Aorta (tissue), 5 donors: ENCODE data around the gene TDRD12. TPM values are rescaled to one million over a fixed set of nuclear protein-coding genes. Genes with fewer than 3 reads are reported as not detected.
"Not testable (repeated sequence)": the region's sequence is repeated elsewhere in the genome, so short reads cannot be mapped to it uniquely, and the experiment has no call there.

Source experiments
- ATAC-seq: fragments of 200-7000 bp; cut with Tn5 transposase; one replicate; pipeline ENCODE4 v1.9.1; 2022; ENCODE audit warnings: moderate library complexity; ENCODE audit not compliant: low FRiP score
- DNase-seq, 2 donors: peaks; one replicate each; pipeline ENCODE4 v3.0.0-alpha.2; 2020
- H3K27ac ChIP-seq, 2 donors: one replicate each; pipeline ENCODE4 v1.5.1; 2013; ENCODE audit warnings: low read length in 2 of 2, mild to moderate bottlenecking in 2 of 2, moderate library complexity in 2 of 2, control low read depth in 1 of 2, inconsistent platforms in 1 of 2, low read depth in 1 of 2
- H3K27me3 ChIP-seq, 2 donors: one replicate each; pipeline ENCODE4 v1.6.1; 2013; ENCODE audit warnings: control low read depth in 1 of 2, low read length in 1 of 2, mild to moderate bottlenecking in 1 of 2, moderate library complexity in 1 of 2; ENCODE audit not compliant: insufficient read depth in 2 of 2, control insufficient read depth in 1 of 2
- H3K36me3 ChIP-seq, 2 donors: one replicate each; pipeline ENCODE4 v1.6.1; 2013; ENCODE audit warnings: control low read depth in 1 of 2, low read length in 1 of 2, mild to moderate bottlenecking in 1 of 2; ENCODE audit not compliant: insufficient read depth in 2 of 2, control insufficient read depth in 1 of 2
- H3K4me1 ChIP-seq, 2 donors: one replicate each; pipeline ENCODE4 v1.6.1; 2013; ENCODE audit warnings: low read length in 2 of 2, control low read depth in 1 of 2, mild to moderate bottlenecking in 1 of 2, moderate library complexity in 1 of 2; ENCODE audit not compliant: insufficient read depth in 2 of 2, control insufficient read depth in 1 of 2
- H3K4me3 ChIP-seq, 2 donors: one replicate each; pipeline ENCODE4 v1.5.1; 2013; ENCODE audit warnings: low read length in 2 of 2, control low read depth in 1 of 2, mild to moderate bottlenecking in 1 of 2
- H3K9me3 ChIP-seq: one replicate; pipeline ENCODE4 v1.6.1; 2013; ENCODE audit warnings: mild to moderate bottlenecking, low read length; ENCODE audit not compliant: control insufficient read depth
- WGBS, 2 donors: extraction: QIAGEN DNeasy Blood & Tissue Kit; methylation state at CpG; one replicate each; pipeline ENCODE4 v1.1.7; 2013; 5-methylcytosine and 5-hydroxymethylcytosine counted together
- intact Hi-C, 2 donors: fragments of 100-400 bp; cut with DNase I; formaldehyde crosslinking; loops; one replicate each; pipeline versions ENCODE4 v1.14.2 to v1.15.0; 2022
- polyA plus RNA-seq, 2 donors: library from polyadenylated mRNA; stranded (reverse); fragments of 200-250 nt; gene quantifications; one replicate each; pipeline ENCODE4 v1.2.3, GENCODE V29; 2013
- total RNA-seq, 2 donors: library from RNA; stranded (reverse); fragmentation: NEBNext Ultra II Directional; extraction: Animal tissue kit (Norgen Biotek cat#: 25700); gene quantifications; one replicate each; pipeline ENCODE4 v1.2.1, GENCODE V29; 2021
- donor health status: healthy with polysubstance abuse.
- donor health status: Bipolar disorder and iron deficiency.
- donor health status: DM: no; HTN: no; CAD: no.
- donor health status: DM: no; HTN: no; CAD: no.
- donor health status: DM: yes; HTN: yes; CAD: no.

TDRD12 gene
- total and polyA plus RNA-seq, 4 donors: 0.03 to 0.18 TPM; not detected in 2

DNA sequence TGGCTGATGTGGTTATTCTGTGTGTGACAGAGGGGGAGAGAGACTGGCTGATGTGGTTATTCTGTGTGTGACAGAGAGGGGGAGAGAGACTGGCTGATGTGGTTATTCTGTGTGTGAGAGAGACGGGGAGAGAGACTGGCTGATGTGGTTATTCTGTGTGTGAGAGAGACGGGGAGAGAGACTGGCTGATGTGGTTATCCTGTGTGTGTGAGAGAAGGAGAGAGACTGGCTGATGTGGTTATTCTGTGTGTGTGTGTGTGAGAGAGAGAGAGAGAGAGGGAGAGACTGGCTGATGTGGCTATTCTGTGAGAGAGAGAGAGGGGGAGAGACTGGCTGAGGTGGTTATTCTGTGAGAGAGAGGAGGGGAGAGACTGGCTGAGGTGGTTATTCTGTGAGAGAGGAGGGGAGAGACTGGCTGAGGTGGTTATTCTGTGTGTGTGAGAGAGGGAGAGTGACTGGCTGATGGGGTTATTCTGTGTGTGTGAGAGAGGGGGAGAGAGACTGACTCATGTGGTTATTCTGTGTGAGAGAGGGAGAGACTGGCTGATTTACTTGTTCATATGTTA lies 27.1 kb downstream of the TDRD12 start:
- 3 to 7% methylated on average over 2 of the region's 2 CpGs for WGBS, 2 donors
- intact Hi-C loops: not testable (repeated sequence)

DNA sequence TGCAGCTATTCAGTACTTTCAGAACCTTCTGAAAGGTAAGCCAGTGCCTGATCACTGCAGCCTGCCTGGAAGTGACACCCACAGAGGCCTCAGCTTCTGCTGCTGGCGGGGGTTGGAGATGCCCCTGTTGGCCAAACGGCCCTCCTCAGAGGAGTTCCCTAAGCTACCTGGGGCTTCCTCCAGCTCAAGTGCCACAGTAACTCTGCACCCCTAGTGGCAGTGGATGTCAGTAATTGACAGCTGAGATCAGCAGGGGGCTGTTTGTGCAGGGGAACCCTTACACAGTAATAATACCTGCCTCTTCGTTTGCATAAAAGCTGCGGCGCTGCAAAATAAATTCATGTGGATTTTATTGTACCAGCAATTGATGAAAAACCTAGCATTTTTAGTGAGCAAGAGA lies 28.9 kb downstream of the TDRD12 start:
- DNase-seq (no peak), ATAC-seq (no peak)
- H3K36me3 ChIP-seq: no peaks in the 10 kb centered on the region
- WGBS, 2 donors: 58 to 64% methylated on average over 5 of the region's 5 CpGs
- no peak overlapping the region for H3K27ac ChIP-seq
- no peaks in the 10 kb centered on the region for H3K9me3 ChIP-seq
- H3K27me3 ChIP-seq: no peaks in the 10 kb centered on the region
- H3K4me3 ChIP-seq: no peak overlapping the region
- H3K4me1 ChIP-seq: no peaks in the 10 kb centered on the region
- intact Hi-C loops: no loop called here

More for the DNA sequence above, 27.1 kb downstream of the TDRD12 start:
- H3K27me3 ChIP-seq, ATAC-seq, H3K4me3 ChIP-seq, H3K36me3 ChIP-seq, DNase-seq, H3K9me3 ChIP-seq, H3K4me1 ChIP-seq, H3K27ac ChIP-seq: not testable (repeated sequence)

DNA sequence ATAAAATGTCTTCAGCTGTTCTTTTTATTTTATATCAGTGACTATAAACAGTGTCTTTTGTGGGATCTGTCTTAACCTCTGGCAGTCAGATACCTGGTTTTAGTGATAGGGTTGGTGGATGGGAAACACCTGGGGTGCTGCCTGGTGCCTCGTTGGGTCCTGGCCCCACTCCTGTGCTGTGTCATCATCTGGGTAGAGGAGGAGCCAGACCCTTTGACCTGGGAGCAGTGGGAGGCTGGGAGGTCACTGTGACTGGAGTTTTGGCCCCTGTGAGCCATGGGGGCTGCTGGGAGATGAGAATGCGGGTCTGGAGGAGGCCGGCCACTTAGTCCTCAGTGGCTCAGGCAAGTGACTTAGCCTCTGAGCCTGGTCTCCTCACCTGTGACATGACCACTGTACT lies 29.4 kb downstream of the TDRD12 start:
- Histone ChIP-seq H3K4me3 (no peak overlapping the region), H3K4me1 (no peaks in the 10 kb centered on the region), H3K36me3 (no peaks in the 10 kb centered on the region), H3K9me3 (no peaks in the 10 kb centered on the region), H3K27ac (no peak overlapping the region), H3K27me3 (no peaks in the 10 kb centered on the region)
- DNase-seq (no peak), ATAC-seq (no peak)
- intact Hi-C loops: no loop called here
- 62 to 76% methylated on average over 3 of the region's 3 CpGs for WGBS, 2 donors

DNA sequence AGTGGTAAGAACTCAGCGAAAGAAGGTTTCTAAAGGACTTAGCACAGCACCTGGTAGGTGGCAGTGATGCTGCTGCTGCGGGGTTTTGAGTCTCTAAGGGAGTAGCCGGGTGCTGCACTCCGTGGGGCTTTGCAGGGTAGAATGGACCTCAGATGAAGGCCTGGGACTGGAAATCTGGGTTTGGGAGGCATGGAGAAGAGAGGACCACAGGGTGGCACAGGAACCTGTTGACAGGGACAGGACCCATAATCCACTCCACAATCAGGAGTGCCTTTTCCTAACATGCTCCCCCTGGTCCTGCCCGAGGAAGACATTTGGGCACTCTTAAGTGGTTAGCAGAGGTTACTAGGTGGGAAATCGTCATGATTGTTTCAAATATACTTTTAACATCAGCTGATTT lies 29.8 kb downstream of the TDRD12 start:
- DNase-seq (no peak), ATAC-seq (no peak)
- WGBS, 2 donors: 70 to 72% methylated on average over 6 of the region's 6 CpGs
- Histone ChIP-seq H3K27me3 (no peaks in the 10 kb centered on the region), H3K27ac (no peak overlapping the region), H3K9me3 (no peaks in the 10 kb centered on the region), H3K4me1 (no peaks in the 10 kb centered on the region), H3K36me3 (no peaks in the 10 kb centered on the region), H3K4me3 (no peak overlapping the region)
- intact Hi-C loops: no loop called here

DNA sequence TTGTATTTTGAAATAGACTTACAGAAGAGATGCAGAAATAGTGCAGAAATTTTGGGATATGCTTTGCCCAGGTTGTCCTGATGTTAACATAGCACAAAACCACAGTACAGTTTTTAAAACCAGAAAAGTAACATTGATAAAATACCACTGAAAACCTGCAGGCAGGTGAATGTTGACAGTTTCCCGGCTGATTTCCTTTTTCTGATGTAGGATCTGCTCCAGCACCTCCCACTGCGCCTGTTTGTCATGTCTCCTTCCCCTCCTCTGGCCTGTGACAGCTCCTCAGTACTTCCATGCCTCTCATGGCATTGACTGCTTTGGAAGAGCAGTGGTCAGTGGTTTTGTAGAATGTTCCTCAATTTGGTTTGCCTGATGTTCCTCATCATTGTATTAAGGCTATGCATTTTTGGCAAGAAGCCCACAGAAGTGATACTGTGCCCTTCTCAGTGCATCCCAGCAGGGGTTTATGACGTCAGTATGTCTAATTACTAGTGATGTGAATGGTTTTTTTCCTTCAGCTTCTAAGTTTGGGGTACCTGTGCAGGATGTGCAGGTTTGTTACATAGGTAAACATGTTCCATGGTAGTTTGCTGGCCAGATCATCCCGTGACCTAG lies 31.0 kb downstream of the TDRD12 start:
- Histone ChIP-seq H3K9me3 (no peaks in the 10 kb centered on the region), H3K4me1 (no peaks in the 10 kb centered on the region), H3K36me3 (no peaks in the 10 kb centered on the region), H3K27ac (no peak overlapping the region), H3K4me3 (no peak overlapping the region), H3K27me3 (no peaks in the 10 kb centered on the region)
- 59 to 62% methylated on average over 4 of the region's 4 CpGs for WGBS, 2 donors
- intact Hi-C loops: no loop called here
- ATAC-seq: no peak
- no peak for DNase-seq

DNA sequence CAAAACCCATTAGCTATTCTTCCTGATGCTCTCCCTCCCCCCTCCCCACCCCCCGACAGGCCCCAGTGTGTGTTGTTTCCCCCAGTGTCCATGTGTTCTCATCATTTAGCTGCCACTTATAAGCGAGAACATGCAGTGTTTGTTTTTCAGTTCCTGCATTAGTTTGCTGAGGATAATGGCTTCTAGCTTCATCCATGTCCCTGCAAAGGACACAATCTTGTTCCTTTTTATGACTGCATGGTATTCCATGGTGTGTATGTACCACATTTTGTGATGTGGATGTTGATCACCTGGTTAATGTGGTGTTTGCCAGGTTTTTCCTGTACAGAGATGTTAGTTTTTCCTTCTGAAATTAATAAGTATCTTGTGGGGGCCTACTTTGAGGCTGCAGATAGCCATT lies 31.5 kb downstream of the TDRD12 start:
- H3K27me3 ChIP-seq: no peaks in the 10 kb centered on the region
- ATAC-seq (no peak), DNase-seq (no peak)
- H3K4me1 ChIP-seq: no peaks in the 10 kb centered on the region
- no peaks in the 10 kb centered on the region for H3K9me3 ChIP-seq
- no peak overlapping the region for H3K27ac ChIP-seq
- no peak overlapping the region for H3K4me3 ChIP-seq
- intact Hi-C loops: no loop called here
- no peaks in the 10 kb centered on the region for H3K36me3 ChIP-seq
- 63 to 64% methylated on average over 2 of the region's 2 CpGs for WGBS, 2 donors

DNA sequence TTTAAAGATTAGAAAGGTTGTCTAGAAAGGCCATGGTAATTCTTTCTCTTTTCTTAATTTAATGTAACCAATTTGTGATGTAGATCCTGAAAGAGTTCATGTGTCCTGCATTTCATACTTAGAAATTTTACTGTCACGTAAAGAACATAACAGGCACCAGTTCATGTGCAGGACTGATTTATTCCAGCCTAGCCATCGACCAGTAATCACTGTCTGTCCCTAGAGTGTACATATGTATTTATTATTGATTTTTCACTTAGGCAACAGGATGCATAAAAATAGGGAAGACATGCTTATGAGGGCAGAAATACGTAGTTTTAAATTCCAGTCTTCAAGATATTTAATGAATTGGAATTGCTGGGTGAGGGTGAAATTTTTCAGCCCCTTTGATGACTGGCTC lies 37.6 kb downstream of the TDRD12 start:
- 63 to 70% methylated on average over 3 of the region's 3 CpGs for WGBS, 2 donors
- intact Hi-C loops: no loop called here
- no peak overlapping the region for H3K4me3 ChIP-seq
- no peaks in the 10 kb centered on the region for H3K27me3 ChIP-seq
- H3K4me1 ChIP-seq: no peaks in the 10 kb centered on the region
- H3K9me3 ChIP-seq: no peaks in the 10 kb centered on the region
- no peak overlapping the region for H3K27ac ChIP-seq
- ATAC-seq (no peak), DNase-seq (no peak)
- no peaks in the 10 kb centered on the region for H3K36me3 ChIP-seq

DNA sequence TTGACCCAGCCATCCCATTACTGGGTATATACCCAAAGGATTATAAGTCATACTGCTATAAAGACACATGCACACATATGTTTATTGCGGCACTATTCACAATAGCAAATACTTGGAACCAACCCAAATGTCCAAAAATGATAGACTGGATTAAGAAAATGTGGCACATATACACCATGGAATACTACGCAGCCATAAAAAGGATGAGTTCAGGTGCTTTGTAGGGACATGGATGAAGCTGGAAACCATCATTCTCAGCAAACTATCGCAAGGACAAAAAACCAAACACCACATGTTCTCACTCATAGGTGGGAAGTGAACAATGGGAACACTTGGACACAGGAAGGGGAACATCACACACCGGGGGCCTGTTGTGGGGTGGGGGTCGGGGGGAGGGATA lies 45.8 kb downstream of the TDRD12 start:
- H3K4me1 ChIP-seq, intact Hi-C loops: not testable (repeated sequence)

DNA sequence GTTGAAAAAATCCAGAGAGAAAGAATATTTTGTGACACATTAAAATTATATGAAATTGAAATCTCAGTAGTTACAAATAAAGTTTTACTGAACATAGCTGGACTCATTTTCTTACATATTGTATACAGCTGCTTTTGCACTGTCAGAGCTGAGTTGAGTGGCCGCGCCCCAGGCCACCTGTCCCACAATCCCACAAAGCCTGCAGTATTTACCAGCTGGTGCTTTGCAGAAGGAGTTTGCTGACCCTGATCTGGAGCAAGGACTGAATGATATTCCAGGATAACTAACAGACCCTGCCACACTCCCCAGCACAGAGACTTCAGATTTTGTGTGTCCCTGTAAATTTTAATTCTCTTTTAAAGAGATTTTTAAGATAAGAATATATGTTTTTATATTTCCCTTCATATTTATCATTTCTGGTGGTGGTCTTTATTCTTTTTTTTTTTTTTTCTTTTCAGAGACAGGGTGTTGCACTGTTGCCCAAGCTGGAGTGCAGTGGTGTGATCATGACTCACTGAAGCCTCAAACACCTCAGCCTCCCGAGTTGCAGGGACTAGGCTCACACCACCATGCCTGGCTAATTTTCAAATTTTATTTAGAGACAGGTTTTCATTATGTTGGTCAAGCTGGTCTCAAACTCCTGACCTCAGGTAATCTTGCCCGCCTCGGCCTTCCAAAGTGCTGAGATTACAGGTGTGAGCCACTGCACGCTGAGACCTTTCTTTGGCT lies 48.5 kb downstream of the TDRD12 start:
- Histone ChIP-seq H3K4me3 (no peak overlapping the region), H3K27ac (no peak overlapping the region), H3K9me3 (peaks cover 4% of the 10 kb centered on the region), H3K4me1 (no peaks in the 10 kb centered on the region), H3K27me3 (no peaks in the 10 kb centered on the region), H3K36me3 (no peaks in the 10 kb centered on the region)
- intact Hi-C loops: no loop called here
- ATAC-seq (no peak), DNase-seq (no peak)
- 83 to 87% methylated on average over 6 of the region's 6 CpGs for WGBS, 2 donors

More for the DNA sequence above, 45.8 kb downstream of the TDRD12 start:
- not testable (repeated sequence) for H3K27ac ChIP-seq, H3K4me3 ChIP-seq, ATAC-seq, H3K27me3 ChIP-seq, H3K9me3 ChIP-seq, DNase-seq, H3K36me3 ChIP-seq
- 86 to 89% methylated on average over 5 of the region's 5 CpGs for WGBS, 2 donors
